Loucy (cell line): ENCODE results near the gene PLS1.

Source experiments
- CTCF ChIP-seq: fragments of 200-600 bp; sonication (generic); conservative IDR thresholded peaks from 2 replicates; pipeline ENCODE4 v1.5.1; 2014; ENCODE audit warnings: mild to moderate bottlenecking, antibody characterized with exemption, low read length
- EZH2phosphoT487 ChIP-seq: fragments of 200-600 bp; IDR thresholded peaks from 2 replicates; pipeline ENCODE4 v1.6.1; 2018; ENCODE audit warnings: antibody characterized with exemption, mild to moderate bottlenecking, moderate library complexity, borderline replicate concordance

DNA sequence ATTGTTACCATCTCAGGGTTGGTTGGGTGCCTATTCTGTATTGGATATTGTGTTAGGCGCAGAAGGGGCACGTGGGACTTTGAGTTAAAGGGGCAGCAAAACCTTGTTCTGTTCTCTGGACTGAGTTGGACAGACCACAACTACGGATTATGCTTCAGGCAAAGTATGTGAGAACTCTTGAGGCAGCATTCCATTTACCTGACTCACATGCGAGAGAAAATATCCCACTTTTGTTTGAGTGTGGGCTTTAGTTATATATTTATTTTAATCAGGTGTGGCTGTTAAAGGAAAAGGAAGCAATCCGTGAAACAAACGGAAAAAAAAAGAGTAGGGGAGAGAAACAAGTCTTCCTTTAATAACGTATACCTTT is 627 bp upstream of the PLS1 start:
- TF ChIP-seq CTCF (no peak), EZH2phosphoT487 (no peak)
